A673 (cell line): ENCODE results near the gene BBS4. TPM values are rescaled to one million over a fixed set of nuclear protein-coding genes. Genes with fewer than 3 reads are reported as not detected.

Experiments
- BruUV-seq: library from RNA; stranded (reverse); fragments of 400-500 nt; replicated peaks from 2 replicates; lab custom pipeline; 2021; lab: Mats Ljungman, UMichigan
- CTCF ChIA-PET: fragments of 300-600 bp; sonication (Branson Sonifier 250); formaldehyde crosslinking; loops from one replicate; lab custom pipeline; 2022; ENCODE audit warnings: antibody characterized with exemption; lab: Charles Lee
- POLR2A ChIA-PET: fragments of 300-600 bp; sonication (Branson Sonifier 250); formaldehyde crosslinking; loops from one replicate; lab custom pipeline; 2022; ENCODE audit warnings: antibody characterized with exemption; ENCODE audit not compliant: low non-redundant PET; lab: Charles Lee
- DNase-seq: peaks from one replicate; pipeline ENCODE4 v3.0.0-alpha.2; 2015; ENCODE audit warnings: low spot score
- H3K27ac ChIP-seq: fragments of 200-600 bp; sonication (generic); 2 replicates; pipeline ENCODE4 v1.5.1; 2016; ENCODE audit warnings: mixed run types, low read depth, mild to moderate bottlenecking, mixed read lengths, antibody characterized with exemption, low read length; ENCODE audit not compliant: poor library complexity, severe bottlenecking
- H3K27me3 ChIP-seq: fragments of 200-600 bp; sonication (generic); replicated peaks from 2 replicates; pipeline ENCODE4 v1.6.1; 2017; ENCODE audit warnings: mixed run types, low read depth, mild to moderate bottlenecking, mixed read lengths, antibody characterized with exemption, low read length; ENCODE audit not compliant: insufficient read depth, poor library complexity
- H3K36me3 ChIP-seq: fragments of 200-600 bp; sonication (generic); 2 replicates; pipeline ENCODE4 v1.6.1; 2016; ENCODE audit warnings: mixed run types, mild to moderate bottlenecking, mixed read lengths, antibody characterized with exemption, low read length; ENCODE audit not compliant: insufficient read depth, poor library complexity, severe bottlenecking
- H3K4me1 ChIP-seq: fragments of 200-600 bp; sonication (generic); 2 replicates; pipeline ENCODE4 v1.6.1; 2017; ENCODE audit warnings: mixed run types, mild to moderate bottlenecking, mixed read lengths, antibody characterized with exemption, low read length; ENCODE audit not compliant: insufficient read depth, poor library complexity, severe bottlenecking
- H3K4me3 ChIP-seq: fragments of 200-600 bp; sonication (generic); 2 replicates; pipeline ENCODE4 v1.5.1; 2016; ENCODE audit warnings: low read depth, mixed run types, mild to moderate bottlenecking, mixed read lengths, low read length; ENCODE audit not compliant: poor library complexity, severe bottlenecking
- H3K9me3 ChIP-seq: fragments of 200-600 bp; sonication (generic); 2 replicates; pipeline ENCODE4 v1.6.1; 2016; ENCODE audit warnings: mixed run types, low read depth, mild to moderate bottlenecking, mixed read lengths, antibody characterized with exemption, low read length; ENCODE audit not compliant: poor library complexity, severe bottlenecking
- EZH2 ChIP-seq: fragments of 200-600 bp; sonication (generic); IDR thresholded peaks from 2 replicates; pipeline ENCODE4 v1.6.1; 2017; ENCODE audit warnings: borderline replicate concordance, low read depth, mild to moderate bottlenecking, mixed read lengths, antibody characterized with exemption, low read length; ENCODE audit not compliant: poor library complexity, severe bottlenecking
- intact Hi-C: fragments of 100-400 bp; cut with micrococcal nuclease; formaldehyde crosslinking; loops from one replicate; pipeline ENCODE4 v1.10.0; 2022; ENCODE audit not compliant: unreplicated experiment
- total RNA-seq: library from RNA; stranded (reverse); gene quantifications from 2 replicates; pipeline ENCODE4 v1.2.3, GENCODE V29; 2021
- TF ChIP-seq, protein P1 (sequence below): fragments of 300-800, 200-600 bp; sonication (generic); conservative IDR thresholded peaks from 2 replicates; pipeline ENCODE4 v1.5.1; 2017; ENCODE audit warnings: low read depth, mild to moderate bottlenecking, antibody characterized with exemption, low read length, moderate library complexity, mixed read lengths

Gene BBS4
- total RNA-seq, 1 experiment from 2014 or later, result 22.9 TPM

DNA sequence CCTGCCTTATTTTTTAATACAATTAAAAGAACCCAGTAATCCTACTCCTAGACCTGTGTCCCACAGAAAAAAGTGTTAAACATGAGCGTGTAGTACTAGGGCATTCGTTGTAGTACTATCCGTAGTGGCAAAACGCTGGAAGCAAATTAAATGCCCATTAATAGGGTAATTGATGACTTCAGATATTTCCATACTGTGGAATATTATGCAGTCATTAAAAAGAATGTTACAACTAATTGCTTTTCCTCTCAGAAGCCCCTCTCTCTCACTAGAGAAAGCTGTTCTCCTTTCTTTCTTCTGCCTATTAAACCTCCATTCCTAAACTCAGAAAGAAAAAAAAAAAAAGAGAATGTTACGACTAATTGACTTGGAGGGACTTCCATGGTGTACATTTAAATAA lies 2.7 kb downstream of the BBS4 start:
- Histone ChIP-seq H3K27me3 (no peaks in the 10 kb centered on the region), H3K36me3 (no peaks in the 10 kb centered on the region), H3K4me1 (no peaks in the 10 kb centered on the region), H3K4me3 (no peak overlapping the region), H3K27ac (no peak overlapping the region), H3K9me3 (no peaks in the 10 kb centered on the region)
- no TSS peak for BruUV-seq
- POLR2A ChIA-PET, result no interaction called here
- CTCF ChIA-PET, result no interaction called here
- intact Hi-C loops, result no loop called here
- TF ChIP-seq, protein P1, sequence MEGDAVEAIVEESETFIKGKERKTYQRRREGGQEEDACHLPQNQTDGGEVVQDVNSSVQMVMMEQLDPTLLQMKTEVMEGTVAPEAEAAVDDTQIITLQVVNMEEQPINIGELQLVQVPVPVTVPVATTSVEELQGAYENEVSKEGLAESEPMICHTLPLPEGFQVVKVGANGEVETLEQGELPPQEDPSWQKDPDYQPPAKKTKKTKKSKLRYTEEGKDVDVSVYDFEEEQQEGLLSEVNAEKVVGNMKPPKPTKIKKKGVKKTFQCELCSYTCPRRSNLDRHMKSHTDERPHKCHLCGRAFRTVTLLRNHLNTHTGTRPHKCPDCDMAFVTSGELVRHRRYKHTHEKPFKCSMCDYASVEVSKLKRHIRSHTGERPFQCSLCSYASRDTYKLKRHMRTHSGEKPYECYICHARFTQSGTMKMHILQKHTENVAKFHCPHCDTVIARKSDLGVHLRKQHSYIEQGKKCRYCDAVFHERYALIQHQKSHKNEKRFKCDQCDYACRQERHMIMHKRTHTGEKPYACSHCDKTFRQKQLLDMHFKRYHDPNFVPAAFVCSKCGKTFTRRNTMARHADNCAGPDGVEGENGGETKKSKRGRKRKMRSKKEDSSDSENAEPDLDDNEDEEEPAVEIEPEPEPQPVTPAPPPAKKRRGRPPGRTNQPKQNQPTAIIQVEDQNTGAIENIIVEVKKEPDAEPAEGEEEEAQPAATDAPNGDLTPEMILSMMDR, result no peak
- no peak for TF ChIP-seq EZH2
- DNase-seq, result no peak

DNA sequence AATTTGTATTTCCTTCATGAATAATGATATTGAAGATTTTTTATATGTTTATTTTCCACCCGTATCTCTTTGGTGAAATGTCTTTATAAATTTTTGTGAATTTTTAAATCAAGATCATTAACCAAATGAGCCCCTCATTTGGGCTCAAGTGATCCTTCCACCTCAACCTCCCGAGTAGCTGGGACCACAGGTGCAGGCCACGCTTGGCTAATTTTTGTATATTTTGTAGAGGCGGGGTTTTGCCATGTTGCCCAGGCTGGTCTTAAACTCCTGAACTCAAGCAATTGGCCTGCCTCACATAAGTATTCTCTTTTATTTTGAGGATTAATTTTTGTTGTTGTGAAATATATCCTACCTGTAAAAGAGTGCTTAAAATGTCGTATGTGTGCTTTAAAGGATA lies 4.9 kb downstream of the BBS4 start:
- intact Hi-C loops, result no loop called here
- ChIA-PET CTCF (no interaction called here), POLR2A (no interaction called here)
- no TSS peak for BruUV-seq
- no peak overlapping the region for H3K27ac ChIP-seq
- no peaks in the 10 kb centered on the region for H3K36me3 ChIP-seq
- H3K4me3 ChIP-seq, result no peak overlapping the region
- no peaks in the 10 kb centered on the region for H3K27me3 ChIP-seq
- no peaks in the 10 kb centered on the region for H3K4me1 ChIP-seq
- H3K9me3 ChIP-seq, result no peaks in the 10 kb centered on the region
- TF ChIP-seq EZH2, result no peak
- TF ChIP-seq, protein P1, result no peak
- no peak for DNase-seq

- Histone ChIP-seq H3K36me3 (no peaks in the 10 kb centered on the region), H3K27ac (no peak overlapping the region), H3K4me1 (no peaks in the 10 kb centered on the region), H3K27me3 (no peaks in the 10 kb centered on the region), H3K9me3 (no peaks in the 10 kb centered on the region), H3K4me3 (no peak overlapping the region)
- POLR2A ChIA-PET, result no interaction called here
- BruUV-seq, result no TSS peak
- intact Hi-C loops, result no loop called here
- no peak for DNase-seq
- TF ChIP-seq, protein P1, result no peak
- no peak for TF ChIP-seq EZH2
- CTCF ChIA-PET, result no interaction called here
These were observed 12.9 kb downstream of the BBS4 start for GRCh38 chr15:72698938-72699337.
